ENCODE data around the gene ZSWIM8.
"Not testable (repeated sequence)": the region's sequence is repeated elsewhere in the genome, so short reads cannot be mapped to it uniquely, and the experiment has no call there.

ZSWIM8 gene

DNA sequence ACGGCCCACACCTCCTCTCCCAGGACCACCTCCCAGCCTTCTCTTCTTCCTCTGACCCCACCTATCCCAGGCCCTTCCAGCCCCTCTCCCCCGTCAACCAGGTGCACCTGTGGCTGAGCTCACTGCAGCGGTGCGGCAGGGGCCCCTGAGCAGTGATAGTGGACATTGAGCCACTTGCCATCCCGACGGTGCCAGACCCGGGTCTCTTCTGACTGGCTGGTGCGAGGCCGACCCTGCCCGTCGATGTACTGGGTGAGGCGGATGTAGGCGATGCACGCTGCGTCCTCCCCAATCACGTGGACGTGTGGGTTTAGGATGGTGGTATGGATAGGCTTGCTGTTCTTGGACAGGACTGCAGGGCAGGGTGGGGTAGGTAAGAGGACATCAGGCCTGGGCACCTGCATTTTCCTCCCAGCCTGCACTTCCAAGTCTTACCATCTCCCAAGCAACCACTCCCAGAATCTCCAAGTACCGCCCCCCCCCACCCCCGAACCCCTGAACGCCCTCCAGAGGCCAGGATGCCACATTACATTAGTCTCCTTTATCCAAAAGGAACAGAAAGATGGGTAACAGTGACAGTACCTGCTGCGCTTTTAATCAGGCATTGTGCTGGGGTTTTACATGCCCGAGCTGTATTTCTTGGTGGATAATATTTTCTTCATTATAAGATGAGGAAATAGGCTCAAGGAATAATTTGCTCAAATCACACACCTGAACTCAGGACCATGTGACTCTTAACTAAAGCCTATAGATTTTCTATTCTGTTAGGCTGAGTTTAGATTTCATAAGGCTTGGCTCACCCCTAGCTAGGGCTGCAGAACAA, 29.7 kb downstream of the ZSWIM8 start:
- Mint-ChIP-seq H3K4me3 (no peak overlapping the region), H3K27me3 (no peaks in the 10 kb centered on the region), H3K27ac (no peak overlapping the region), H3K9me3 (no peaks in the 10 kb centered on the region), H3K36me3 (peaks cover 10% of the 10 kb centered on the region), H3K4me1 (peaks cover 6% of the 10 kb centered on the region)

DNA sequence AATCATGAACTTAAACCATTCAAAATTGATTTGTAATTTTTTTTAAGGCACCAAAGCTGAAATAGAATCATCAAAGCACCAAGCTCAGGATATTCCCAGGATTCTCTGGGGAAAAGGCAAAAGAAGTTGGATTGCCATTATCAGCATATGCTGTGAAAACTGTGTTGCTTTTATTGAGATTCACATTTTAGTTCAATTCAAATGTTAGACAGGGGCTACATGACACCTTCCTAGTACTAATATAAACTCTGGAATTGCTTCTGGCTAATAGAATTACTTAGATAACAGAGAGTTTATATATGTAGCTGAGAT, 30.3 kb downstream of the ZSWIM8 start:
- H3K36me3 Mint-ChIP-seq: peaks cover 8% of the 10 kb centered on the region
- no peak overlapping the region for H3K4me3 Mint-ChIP-seq
- H3K27me3 Mint-ChIP-seq: no peaks in the 10 kb centered on the region

DNA sequence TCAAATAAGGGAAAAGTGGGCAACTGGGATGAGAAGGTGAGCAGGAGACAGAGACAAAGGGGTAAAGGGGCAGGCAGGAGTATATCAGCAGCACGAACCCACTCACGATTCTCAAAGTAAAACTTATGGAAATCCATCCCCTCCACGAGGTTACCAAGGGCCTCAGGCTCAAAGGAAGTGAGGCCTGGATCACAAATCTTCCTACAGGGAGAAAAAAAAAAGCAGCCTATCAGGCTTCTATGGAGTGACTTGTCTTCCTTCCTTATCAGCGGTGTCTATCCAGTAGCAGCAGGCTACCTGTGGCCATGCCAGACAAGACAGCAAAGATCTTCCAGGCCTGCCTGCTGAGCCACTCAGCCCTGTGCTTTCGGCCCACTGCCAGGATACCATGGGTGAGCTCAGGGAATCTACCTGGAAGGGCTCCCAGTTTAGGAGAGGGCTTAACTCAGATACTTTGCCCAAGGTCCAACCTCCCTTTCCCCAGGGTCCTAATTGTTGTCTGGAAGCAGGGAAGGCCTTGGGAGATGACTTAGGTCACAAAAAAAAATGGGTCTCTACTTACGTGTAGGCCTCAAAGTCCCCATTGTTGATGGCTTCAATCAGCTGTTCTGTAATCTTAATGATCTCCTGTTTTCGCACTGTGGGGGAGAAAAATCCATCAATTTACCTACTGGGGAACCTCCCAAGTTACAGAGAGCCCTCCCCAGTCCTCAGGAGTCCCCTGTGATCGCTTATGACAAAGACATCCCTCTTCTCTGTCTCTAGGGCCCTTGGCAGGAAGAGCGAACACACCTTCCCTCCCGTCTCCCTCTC, 31.7 kb downstream of the ZSWIM8 start:
- Mint-ChIP-seq H3K36me3 (peaks cover 8% of the 10 kb centered on the region), H3K4me1 (no peaks in the 10 kb centered on the region), H3K27me3 (no peaks in the 10 kb centered on the region), H3K9me3 (no peaks in the 10 kb centered on the region), H3K4me3 (no peak overlapping the region), H3K27ac (no peak overlapping the region)

More for the DNA sequence above, 30.3 kb downstream of the ZSWIM8 start:
- no peaks in the 10 kb centered on the region for H3K4me1 Mint-ChIP-seq
- peak overlapping the region; percentile 73 for H3K27ac Mint-ChIP-seq
- H3K9me3 Mint-ChIP-seq: no peaks in the 10 kb centered on the region

DNA sequence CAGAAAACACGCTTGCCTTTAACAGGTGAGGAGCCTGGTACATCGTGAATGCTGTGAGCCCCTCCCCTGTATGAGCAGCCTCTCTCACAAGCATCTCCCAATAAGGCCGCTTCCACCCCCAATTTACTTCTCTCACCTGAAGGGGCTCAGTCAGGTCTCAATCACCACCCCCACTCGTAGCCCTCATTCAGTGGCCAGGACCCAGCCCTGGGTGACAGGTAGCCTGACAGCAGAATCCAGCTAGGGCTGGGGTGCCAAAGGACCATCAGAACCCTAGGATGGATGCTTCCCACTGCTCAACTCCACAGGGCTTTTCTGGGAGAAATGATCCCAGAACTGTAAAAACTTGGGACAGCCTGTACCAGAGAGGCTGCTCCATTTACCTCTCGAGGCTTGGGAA, 32.4 kb downstream of the ZSWIM8 start:
- Mint-ChIP-seq H3K4me1 (no peaks in the 10 kb centered on the region), H3K9me3 (no peaks in the 10 kb centered on the region), H3K4me3 (no peak overlapping the region), H3K27me3 (no peaks in the 10 kb centered on the region), H3K27ac (no peak overlapping the region), H3K36me3 (peaks cover 8% of the 10 kb centered on the region)

DNA sequence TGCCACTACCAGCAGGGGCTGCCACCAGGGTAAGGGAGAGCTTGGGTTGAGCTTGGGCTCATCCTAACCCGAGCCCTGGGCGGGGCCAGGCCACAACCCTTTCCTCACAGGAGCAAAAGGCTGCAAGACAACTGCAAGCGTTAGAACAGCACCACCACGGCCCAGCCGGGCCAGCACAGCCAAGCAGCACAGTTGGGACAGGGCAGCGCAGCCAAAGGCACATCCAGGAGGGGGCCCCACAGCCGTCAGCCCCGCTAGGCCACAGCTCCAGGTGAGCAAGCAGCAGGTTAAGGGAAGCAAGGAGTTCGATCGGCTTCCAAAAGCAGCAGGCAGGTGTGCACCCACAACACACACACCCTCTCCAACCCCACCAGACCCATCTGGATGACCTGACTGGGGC, 33.0 kb downstream of the ZSWIM8 start:
- no peaks in the 10 kb centered on the region for H3K9me3 Mint-ChIP-seq
- no peaks in the 10 kb centered on the region for H3K4me1 Mint-ChIP-seq
- H3K4me3 Mint-ChIP-seq: no peak overlapping the region
- H3K27me3 Mint-ChIP-seq: no peaks in the 10 kb centered on the region
- H3K27ac Mint-ChIP-seq: no peak overlapping the region
- H3K36me3 Mint-ChIP-seq: peaks cover 4% of the 10 kb centered on the region

DNA sequence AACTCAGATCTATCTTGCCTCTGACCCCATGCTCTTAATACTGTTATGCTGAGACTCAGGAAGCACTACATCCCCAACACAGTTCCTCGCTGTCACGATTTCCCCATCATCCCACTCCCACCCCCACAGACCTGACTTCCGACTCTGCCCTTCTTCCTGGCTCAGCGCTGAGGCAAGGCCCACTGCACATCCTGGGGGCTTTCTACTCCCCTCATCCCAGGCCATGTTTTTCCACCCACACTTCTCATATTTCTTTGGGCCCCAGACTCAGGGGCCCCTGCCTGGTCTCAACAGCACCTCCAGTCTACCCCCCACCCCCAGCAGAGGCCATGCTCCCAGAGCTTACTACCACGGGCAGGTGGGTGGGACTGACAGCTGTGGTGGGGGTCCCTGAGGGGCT, 33.7 kb downstream of the ZSWIM8 start:
- no peaks in the 10 kb centered on the region for H3K27me3 Mint-ChIP-seq
- no peaks in the 10 kb centered on the region for H3K9me3 Mint-ChIP-seq
- no peak overlapping the region for H3K4me3 Mint-ChIP-seq
- no peak overlapping the region for H3K27ac Mint-ChIP-seq
- no peaks in the 10 kb centered on the region for H3K36me3 Mint-ChIP-seq
- no peaks in the 10 kb centered on the region for H3K4me1 Mint-ChIP-seq

DNA sequence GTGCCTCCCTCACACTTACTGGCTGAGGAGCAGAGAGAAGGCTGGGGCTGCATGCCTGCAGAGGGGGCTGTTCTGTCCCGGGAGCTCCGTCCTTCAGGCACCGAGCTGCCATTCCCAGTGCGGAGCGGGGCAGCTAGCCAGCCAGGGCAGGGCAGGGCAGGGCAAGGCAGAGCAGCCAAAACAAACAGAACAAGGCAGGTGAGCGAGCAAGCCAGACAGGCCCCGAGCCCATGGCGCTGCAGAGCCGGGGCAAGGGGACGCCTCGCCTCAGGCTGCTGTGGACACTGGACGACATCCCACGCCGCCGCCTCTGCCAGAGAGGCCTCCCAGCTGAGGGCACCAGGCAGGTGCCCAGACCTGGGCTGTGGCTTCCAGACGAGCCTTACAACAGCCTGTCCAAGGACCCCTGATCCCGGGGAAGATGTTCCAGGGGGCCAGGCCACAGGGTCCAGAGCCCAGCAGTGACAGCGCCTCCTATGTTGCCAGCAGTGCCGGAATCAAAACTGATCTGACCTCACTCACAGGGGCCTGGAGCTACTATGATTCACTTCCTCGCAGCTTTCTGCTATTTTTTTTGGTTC, 34.2 kb downstream of the ZSWIM8 start:
- H3K27me3 Mint-ChIP-seq: no peaks in the 10 kb centered on the region
- H3K4me3 Mint-ChIP-seq: no peak overlapping the region
- no peaks in the 10 kb centered on the region for H3K9me3 Mint-ChIP-seq
- H3K27ac Mint-ChIP-seq: no peak overlapping the region
- no peaks in the 10 kb centered on the region for H3K4me1 Mint-ChIP-seq
- no peaks in the 10 kb centered on the region for H3K36me3 Mint-ChIP-seq

DNA sequence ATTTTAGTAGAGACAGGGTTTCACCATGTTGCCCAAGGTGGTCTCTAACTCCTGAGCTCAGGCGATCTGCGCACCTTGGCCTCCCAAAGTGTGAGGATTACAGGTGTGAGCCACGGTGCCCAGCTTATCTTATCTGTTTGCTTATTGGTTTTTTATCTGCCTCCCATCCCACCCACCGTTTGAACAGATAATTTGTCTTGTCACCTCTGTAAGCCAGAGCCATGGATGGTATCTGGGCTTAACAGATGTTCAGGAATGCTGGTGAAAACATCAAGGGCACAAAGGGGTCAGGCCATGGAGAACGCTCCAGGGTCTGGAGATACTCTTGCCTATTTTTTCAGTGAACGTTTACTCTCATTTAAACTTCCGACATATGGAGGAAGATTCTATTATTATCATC, 38.0 kb downstream of the ZSWIM8 start:
- Mint-ChIP-seq H3K4me3 (no peak overlapping the region), H3K4me1 (no peaks in the 10 kb centered on the region), H3K36me3 (no peaks in the 10 kb centered on the region), H3K27me3 (no peaks in the 10 kb centered on the region), H3K27ac (no peak overlapping the region), H3K9me3 (no peaks in the 10 kb centered on the region)

DNA sequence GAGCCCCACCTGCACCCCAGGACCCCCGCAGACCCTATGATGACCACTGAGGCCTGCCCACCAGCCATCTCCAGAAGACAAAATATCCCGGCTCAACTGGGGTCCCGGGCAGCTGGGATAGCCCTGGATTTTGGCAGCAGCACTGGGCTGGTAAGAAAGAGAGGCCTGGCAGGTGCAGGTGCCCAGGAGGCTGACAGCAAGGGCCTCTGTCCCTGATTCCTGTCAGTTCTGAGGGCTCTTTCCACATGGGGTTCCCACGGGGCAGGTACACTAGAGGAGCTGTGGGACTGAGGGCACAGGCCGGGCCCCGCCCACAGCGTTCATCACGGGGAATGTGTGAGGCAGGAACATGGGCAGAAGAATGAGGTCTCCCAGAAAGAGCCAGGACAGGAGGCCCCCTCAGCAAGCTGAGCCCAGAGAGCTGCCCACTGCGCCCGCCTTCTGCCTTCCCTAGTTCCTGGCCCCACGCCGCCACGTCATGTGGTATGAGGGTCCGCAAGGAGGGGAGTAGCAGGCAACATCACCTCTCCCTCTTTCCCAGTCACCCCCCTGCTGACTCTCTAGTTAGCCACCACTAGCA, 38.8 kb downstream of the ZSWIM8 start:
- Mint-ChIP-seq H3K27me3 (no peaks in the 10 kb centered on the region), H3K4me3 (no peak overlapping the region)

DNA sequence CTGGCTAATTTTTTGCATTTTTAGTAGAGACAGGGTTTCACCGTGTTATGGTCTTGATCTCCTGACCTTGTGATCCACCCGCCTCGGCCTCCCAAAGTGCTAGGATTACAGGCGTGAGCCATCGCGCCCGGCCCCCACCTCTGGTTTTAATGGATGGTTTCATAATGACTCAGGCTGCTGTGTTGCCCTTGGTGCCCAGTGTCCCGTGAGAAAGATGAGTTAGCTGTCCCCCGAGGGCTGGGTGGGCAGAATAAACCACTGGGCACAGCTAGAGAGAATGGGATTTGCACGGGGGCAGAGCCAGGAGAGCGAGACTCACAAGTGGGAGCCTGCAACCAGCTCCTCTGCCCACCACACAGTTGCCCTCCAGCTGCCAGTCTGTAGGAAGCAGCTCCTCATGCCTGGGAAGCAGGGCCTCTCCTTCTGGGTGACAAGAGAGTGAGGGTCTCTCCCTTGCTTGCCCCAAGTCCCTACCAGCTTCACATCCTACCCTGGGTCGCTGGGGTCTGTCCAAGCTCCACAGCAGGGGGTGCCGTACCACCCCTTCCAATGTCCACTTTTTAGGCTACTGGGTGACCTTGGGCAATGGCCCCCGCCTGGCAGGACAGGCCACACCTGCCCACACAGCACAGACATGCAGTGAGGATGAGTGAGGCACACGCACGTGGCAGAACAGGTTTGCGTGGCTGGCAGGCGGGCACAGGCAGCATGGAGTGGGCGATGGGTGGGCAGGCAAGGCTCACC, 42.1 kb downstream of the ZSWIM8 start:
- no peak overlapping the region for H3K27ac Mint-ChIP-seq
- no peaks in the 10 kb centered on the region for H3K9me3 Mint-ChIP-seq
- no peaks in the 10 kb centered on the region for H3K27me3 Mint-ChIP-seq
- no peak overlapping the region for H3K4me3 Mint-ChIP-seq
- H3K4me1 Mint-ChIP-seq: no peaks in the 10 kb centered on the region
- no peaks in the 10 kb centered on the region for H3K36me3 Mint-ChIP-seq

More for the DNA sequence above, 38.8 kb downstream of the ZSWIM8 start:
- Mint-ChIP-seq H3K27ac (no peak overlapping the region), H3K4me1 (no peaks in the 10 kb centered on the region), H3K36me3 (no peaks in the 10 kb centered on the region), H3K9me3 (no peaks in the 10 kb centered on the region)

DNA sequence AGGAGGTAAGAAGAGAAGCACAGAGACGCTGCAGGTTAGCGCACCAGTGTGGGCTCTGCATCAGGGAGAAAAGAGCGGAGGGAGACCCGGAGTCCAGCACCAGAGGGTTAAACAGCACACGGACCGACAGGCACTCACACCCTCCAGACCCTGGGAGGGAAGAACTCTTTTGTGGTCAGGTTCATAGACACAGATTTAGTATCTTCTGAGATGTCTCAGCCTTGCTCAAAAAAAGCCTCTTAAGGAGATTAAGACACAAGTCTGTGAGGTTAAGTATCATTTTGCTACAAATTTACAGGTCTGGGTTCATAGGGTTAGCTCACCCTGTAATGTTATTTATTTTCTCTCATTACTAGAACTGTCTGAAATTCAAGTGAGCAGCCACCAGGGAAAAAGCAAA, 42.8 kb downstream of the ZSWIM8 start:
- H3K4me1 Mint-ChIP-seq: no peaks in the 10 kb centered on the region
- H3K27me3 Mint-ChIP-seq: no peaks in the 10 kb centered on the region
- H3K27ac Mint-ChIP-seq: no peak overlapping the region
- no peaks in the 10 kb centered on the region for H3K9me3 Mint-ChIP-seq
- H3K4me3 Mint-ChIP-seq: no peak overlapping the region
- H3K36me3 Mint-ChIP-seq: no peaks in the 10 kb centered on the region

DNA sequence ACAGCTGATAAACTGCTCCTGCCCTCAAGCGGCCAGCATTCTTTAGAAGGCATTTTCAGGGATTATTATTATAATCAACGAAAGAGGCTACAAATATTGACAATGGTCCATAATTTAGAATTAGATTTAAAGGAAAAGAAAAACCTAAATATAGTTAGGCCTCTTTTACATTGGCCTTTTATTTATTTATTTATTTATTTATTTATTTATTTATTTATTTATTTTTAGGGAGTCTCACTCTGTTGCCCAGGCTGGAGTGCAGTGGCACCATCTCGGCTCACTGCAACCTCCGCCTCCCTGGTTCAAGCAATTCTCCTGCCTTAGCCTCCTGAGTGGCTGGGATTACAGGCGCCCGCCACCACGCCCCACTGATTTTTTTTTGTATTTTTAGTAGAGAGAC, 43.7 kb downstream of the ZSWIM8 start:
- not testable (repeated sequence) for H3K27me3 Mint-ChIP-seq, H3K4me1 Mint-ChIP-seq, H3K36me3 Mint-ChIP-seq, H3K9me3 Mint-ChIP-seq, H3K27ac Mint-ChIP-seq, H3K4me3 Mint-ChIP-seq

DNA sequence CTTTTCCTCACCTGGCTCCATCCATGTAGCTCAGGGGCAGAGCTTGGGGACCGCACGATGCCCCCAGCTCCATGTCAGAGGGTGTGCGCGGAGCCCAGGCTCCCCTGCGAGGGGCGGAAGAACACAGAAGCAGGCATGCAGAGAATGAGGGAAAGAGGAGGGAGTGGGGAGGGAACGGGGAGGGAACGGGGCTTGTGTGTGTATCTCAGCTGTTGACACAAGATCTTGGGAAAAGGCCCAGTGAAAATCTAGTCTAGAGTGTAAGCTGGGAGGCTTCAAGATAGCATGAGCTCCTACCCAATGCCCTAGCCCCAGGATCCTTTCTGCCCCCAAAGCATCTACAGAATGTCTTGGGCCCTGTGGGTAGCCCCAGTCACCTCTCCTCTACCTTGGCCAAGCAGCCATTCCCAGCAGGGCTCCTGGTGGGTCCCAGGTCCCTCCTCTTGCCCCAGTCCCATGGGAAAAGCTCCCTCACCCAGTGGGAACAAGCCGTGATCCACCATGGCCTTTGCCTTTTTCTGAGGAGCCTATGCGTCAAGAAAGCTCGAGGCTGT, 51.1 kb downstream of the ZSWIM8 start:
- no peaks in the 10 kb centered on the region for H3K27me3 Mint-ChIP-seq
- no peaks in the 10 kb centered on the region for H3K9me3 Mint-ChIP-seq
- no peak overlapping the region for H3K27ac Mint-ChIP-seq
- H3K4me1 Mint-ChIP-seq: no peaks in the 10 kb centered on the region
- H3K36me3 Mint-ChIP-seq: peaks cover 9% of the 10 kb centered on the region
- no peak overlapping the region for H3K4me3 Mint-ChIP-seq

DNA sequence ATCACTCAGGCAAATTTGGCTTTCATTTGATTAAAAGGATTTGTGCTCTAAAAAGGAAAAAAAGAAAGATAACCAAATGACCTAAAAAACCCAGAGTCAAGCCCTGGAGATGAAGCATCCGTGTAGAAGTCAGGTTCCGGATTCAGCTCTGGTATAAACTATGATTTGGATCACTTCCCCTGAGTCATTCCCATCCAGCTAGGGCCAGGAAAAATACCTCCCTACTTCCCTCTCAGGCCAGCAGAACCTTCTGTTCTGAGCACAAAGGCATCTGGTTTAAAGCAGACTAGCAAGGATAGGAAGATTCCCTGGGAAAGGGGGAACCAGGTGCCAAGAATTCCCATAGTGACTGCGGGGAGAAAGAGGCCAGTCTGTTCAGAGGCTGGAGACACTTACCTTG, 51.7 kb downstream of the ZSWIM8 start:
- Mint-ChIP-seq H3K9me3 (no peaks in the 10 kb centered on the region), H3K27me3 (no peaks in the 10 kb centered on the region), H3K27ac (no peak overlapping the region), H3K36me3 (peaks cover 10% of the 10 kb centered on the region), H3K4me3 (no peak overlapping the region), H3K4me1 (no peaks in the 10 kb centered on the region)

DNA sequence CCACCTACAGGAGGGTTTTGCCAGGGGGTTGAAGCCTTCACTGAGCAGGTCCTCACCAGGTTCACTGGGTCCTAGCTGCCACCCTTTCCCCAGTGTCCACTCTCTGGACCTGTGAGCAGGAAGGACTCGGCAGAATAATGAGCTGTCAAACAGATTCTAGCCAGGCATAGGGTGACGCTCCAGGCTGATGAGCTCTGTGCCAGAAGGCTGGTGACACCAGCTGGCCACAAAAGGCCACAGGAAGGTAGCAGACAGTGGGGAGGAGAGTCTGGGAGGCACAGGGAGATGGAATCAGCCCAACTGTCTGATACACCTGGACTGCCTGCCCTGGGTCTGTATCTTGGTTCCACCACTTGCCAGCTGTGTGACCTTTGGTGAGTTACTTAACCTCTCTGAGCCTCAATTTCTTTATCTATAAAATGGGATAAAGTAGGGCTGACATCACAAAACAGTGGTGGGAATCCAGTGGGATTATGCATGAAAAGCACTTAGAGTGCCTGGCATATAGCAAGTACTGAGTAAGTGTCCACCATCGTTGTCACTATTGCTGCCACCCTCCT, 52.7 kb downstream of the ZSWIM8 start:
- H3K4me3 Mint-ChIP-seq: no peak overlapping the region
- peaks cover 13% of the 10 kb centered on the region for H3K36me3 Mint-ChIP-seq
- no peaks in the 10 kb centered on the region for H3K4me1 Mint-ChIP-seq
- H3K27me3 Mint-ChIP-seq: no peaks in the 10 kb centered on the region
- H3K27ac Mint-ChIP-seq: no peak overlapping the region
- H3K9me3 Mint-ChIP-seq: no peaks in the 10 kb centered on the region
